HCT116 (cell line): ENCODE results near the gene TCF7L2. TPM values are rescaled to one million over a fixed set of nuclear protein-coding genes. Genes with fewer than 3 reads are reported as not detected.

ENCODE experiments used
- ATAC-seq: fragments of 200-7000 bp; cut with Tn5 transposase; 2 replicates; pipeline ENCODE4 v1.9.1; 2020; ENCODE audit warnings: mild to moderate bottlenecking, moderate library complexity
- BruUV-seq: library from RNA; stranded (reverse); fragments of 400-500 nt; replicated peaks from 2 replicates; lab custom pipeline; 2021; lab: Mats Ljungman, UMichigan
- CTCF ChIA-PET: fragments of 300-600 bp; sonication (Branson Sonifier 250); formaldehyde crosslinking; loops from one replicate; lab custom pipeline; 2021; ENCODE audit warnings: antibody characterized with exemption; lab: Charles Lee
- POLR2A ChIA-PET: fragments of 300-600, 350-600 bp; sonication (Branson Sonifier 250); formaldehyde crosslinking; loops from one replicate; lab custom pipeline; 2021; ENCODE audit warnings: antibody characterized with exemption; lab: Charles Lee
- RAD21 ChIA-PET, 2 experiments: fragments of 300-600 bp; sonication (Branson Sonifier 250); formaldehyde crosslinking; loops; one replicate each; lab custom pipeline; 2023; ENCODE audit warnings: low total read pairs in 2 of 2; ENCODE audit not compliant: uncharacterized antibody in 2 of 2, unreplicated experiment in 2 of 2, low non-redundant PET in 1 of 2; lab: Charles Lee
- DNase-seq: peaks from one replicate; pipeline ENCODE4 v3.0.0-alpha.2; 2010; ENCODE audit warnings: low read depth, low spot score
- H2AFZ ChIP-seq: fragments of 200-600 bp; shearing (Covaris generic), sonication (generic); 2 replicates; pipeline ENCODE4 v1.6.1; 2017; ENCODE audit warnings: low read depth, mixed run types, mixed read lengths, antibody characterized with exemption, low read length; ENCODE audit not compliant: poor library complexity, severe bottlenecking
- H3K27ac ChIP-seq: 2 replicates; pipeline ENCODE4 v1.5.1; 2012; ENCODE audit warnings: low read depth, low read length
- H3K27me3 ChIP-seq: fragments of 200-600 bp; sonication (generic); 2 replicates; pipeline ENCODE4 v1.6.1; 2016; ENCODE audit warnings: mixed run types, low read length, mixed read lengths; ENCODE audit not compliant: insufficient read depth
- H3K36me3 ChIP-seq, 2 experiments: fragments of 200-500 bp in 1 of 2; fragments of 200-600 bp in 1 of 2; sonication (Bioruptor generic) in 1 of 2; sonication (generic) in 1 of 2; 2 replicates each; pipeline versions ENCODE4 v1.5.1 to v1.6.1; 2014 to 2016; ENCODE audit warnings: low read length in 2 of 2, inconsistent platforms in 1 of 2, mixed read lengths in 1 of 2, mixed run types in 1 of 2; ENCODE audit not compliant: insufficient read depth in 2 of 2, control insufficient read depth in 1 of 2
- H3K4me1 ChIP-seq, 2 experiments: fragments of 200-600 bp in 1 of 2; sonication (generic) in 1 of 2; 2 replicates each; pipeline versions ENCODE4 v1.5.1 to v1.6.1; 2012 to 2017; ENCODE audit warnings: low read length in 2 of 2, inconsistent platforms in 1 of 2, mild to moderate bottlenecking in 1 of 2, mixed read lengths in 1 of 2, mixed run types in 1 of 2, moderate library complexity in 1 of 2; ENCODE audit not compliant: insufficient read depth in 2 of 2, control insufficient read depth in 1 of 2
- H3K4me2 ChIP-seq: fragments of 200-600 bp; sonication (generic); 2 replicates; pipeline ENCODE4 v1.6.1; 2017; ENCODE audit warnings: mixed run types, low read length, mixed read lengths
- H3K4me3 ChIP-seq, 2 experiments: fragments of 200-600 bp in 1 of 2; sonication (generic) in 1 of 2; replicated peaks in 1 of 2; 2 replicates each; pipeline ENCODE4 v1.5.1; 2011 to 2016; ENCODE audit warnings: low read length in 2 of 2, control low read depth in 1 of 2, low read depth in 1 of 2, mild to moderate bottlenecking in 1 of 2, mixed read lengths in 1 of 2, mixed run types in 1 of 2
- H3K79me2 ChIP-seq: fragments of 200-600 bp; sonication (generic); 2 replicates; pipeline ENCODE4 v1.6.1; 2017; ENCODE audit warnings: mild to moderate bottlenecking, mixed run types, low read length, moderate library complexity, mixed read lengths; ENCODE audit not compliant: insufficient read depth
- H3K9ac ChIP-seq: fragments of 200-600 bp; sonication (generic); 2 replicates; pipeline ENCODE4 v1.6.1; 2016; ENCODE audit warnings: low read length, mixed read lengths
- H3K9me2 ChIP-seq: fragments of 200-600 bp; sonication (generic), shearing (Covaris generic); 2 replicates; pipeline ENCODE4 v1.6.1; 2017; ENCODE audit warnings: mixed run types, mild to moderate bottlenecking, moderate library complexity; ENCODE audit not compliant: insufficient read depth
- H3K9me3 ChIP-seq, 2 experiments: fragments of 200-500 bp in 1 of 2; fragments of 200-600 bp in 1 of 2; sonication (Bioruptor generic) in 1 of 2; sonication (generic) in 1 of 2; 2 replicates each; pipeline ENCODE4 v1.6.1; 2014 to 2017; ENCODE audit warnings: low read length in 2 of 2, mixed read lengths in 2 of 2, inconsistent platforms in 1 of 2, low read depth in 1 of 2, mild to moderate bottlenecking in 1 of 2, mixed run types in 1 of 2, moderate library complexity in 1 of 2; ENCODE audit not compliant: control insufficient read depth in 1 of 2, insufficient read depth in 1 of 2
- H4K20me1 ChIP-seq: fragments of 200-600 bp; sonication (generic), shearing (Covaris generic); 2 replicates; pipeline ENCODE4 v1.6.1; 2017; ENCODE audit warnings: mixed run types, mild to moderate bottlenecking, moderate library complexity; ENCODE audit not compliant: insufficient read depth
- POLR2A ChIP-seq: IDR thresholded peaks from 2 replicates; pipeline ENCODE4 v1.7.0; 2011; ENCODE audit warnings: borderline replicate concordance; ENCODE audit not compliant: insufficient read depth, insufficient read length; ENCODE audit errors: extremely low read depth
- POLR2AphosphoS5 ChIP-seq: IDR thresholded peaks from 2 replicates; pipeline ENCODE4 v1.6.1; 2011; ENCODE audit warnings: mild to moderate bottlenecking, low read depth, low read length, moderate library complexity
- YY1 ChIP-seq: IDR thresholded peaks from 2 replicates; pipeline ENCODE4 v1.6.1; 2011; ENCODE audit warnings: low read length, low read depth, moderate library complexity, mild to moderate bottlenecking; ENCODE audit not compliant: insufficient replicate concordance; ENCODE audit errors: extremely low read depth
- intact Hi-C: fragments of 100-400 bp; cut with micrococcal nuclease; formaldehyde crosslinking; loops from 2 replicates; pipeline ENCODE4 v1.10.0; 2022
- total RNA-seq: library from RNA; stranded (reverse); gene quantifications from one replicate; pipeline ENCODE4 v1.2.1, GENCODE V29; 2021; ENCODE audit not compliant: unreplicated experiment
- TF ChIP-seq, protein P1 (sequence below): IDR thresholded peaks from 2 replicates; pipeline ENCODE4 v1.6.1; 2012
- TF ChIP-seq, protein P2 (sequence below): IDR thresholded peaks from 2 replicates; pipeline ENCODE4 v1.6.1; 2012; ENCODE audit warnings: low read depth
- TF ChIP-seq, protein P3 (sequence below), 3 experiments: fragments of 200-600 bp in 1 of 3; sonication (generic) in 1 of 3; IDR thresholded peaks in 2 of 3; conservative IDR thresholded peaks in 1 of 3; 2 replicates each; pipeline ENCODE4 v1.5.1; 2012 to 2017; ENCODE audit warnings: low read depth in 2 of 3, low read length in 2 of 3, antibody characterized with exemption in 1 of 3, borderline replicate concordance in 1 of 3, control low read depth in 1 of 3, mild to moderate bottlenecking in 1 of 3, mixed read lengths in 1 of 3, mixed run types in 1 of 3, moderate library complexity in 1 of 3; ENCODE audit not compliant: insufficient read depth in 1 of 3

TCF7L2 gene
- total RNA-seq, 1 experiment from 2014 or later = 164 TPM

DNA sequence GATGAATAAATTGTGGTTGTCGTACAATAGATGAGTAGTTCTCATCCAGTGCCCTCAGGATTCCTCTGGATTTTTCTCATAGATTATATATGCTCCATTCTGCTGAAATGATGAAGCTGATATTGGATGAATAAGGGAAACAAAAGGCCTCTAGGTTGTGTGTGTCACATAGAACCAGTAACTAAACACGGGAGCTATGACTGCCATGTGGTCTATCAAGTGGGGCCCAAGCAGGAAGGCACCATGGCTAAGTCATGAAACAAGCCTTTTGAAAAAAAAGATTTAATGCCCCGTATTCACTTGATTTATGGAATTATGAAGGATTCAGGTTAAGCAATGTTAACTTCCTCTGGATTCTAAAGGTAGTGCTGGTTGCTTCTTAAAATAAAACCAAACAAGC, 225.1 kb downstream of the TCF7L2 start:
- Histone ChIP-seq H3K9me3 (no peaks in the 10 kb centered on the region), H3K36me3 (no peaks in the 10 kb centered on the region), H3K27ac (no peak overlapping the region), H3K27me3 (no peaks in the 10 kb centered on the region), H3K79me2 (no peaks in the 10 kb centered on the region), H2AFZ (no peak overlapping the region), H3K4me1 (no peaks in the 10 kb centered on the region), H3K9ac (no peak overlapping the region), H4K20me1 (no peaks in the 10 kb centered on the region), H3K9me2 (no peaks in the 10 kb centered on the region), H3K4me3 (no peak overlapping the region), H3K4me2 (no peak overlapping the region)
- ATAC-seq = no peak
- ChIA-PET POLR2A (no interaction called here), CTCF (interaction anchor here (2.1 kb wide), 1 partner anchor 210 kb away, joined by 6 read pairs; no protein-coding TSS in a partner anchor), RAD21 (no interaction called here)
- DNase-seq = no peak
- BruUV-seq = no TSS peak
- intact Hi-C loops = no loop called here
- TF ChIP-seq, protein P1, sequence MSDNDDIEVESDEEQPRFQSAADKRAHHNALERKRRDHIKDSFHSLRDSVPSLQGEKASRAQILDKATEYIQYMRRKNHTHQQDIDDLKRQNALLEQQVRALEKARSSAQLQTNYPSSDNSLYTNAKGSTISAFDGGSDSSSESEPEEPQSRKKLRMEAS = no peak
- TF ChIP-seq, protein P2, sequence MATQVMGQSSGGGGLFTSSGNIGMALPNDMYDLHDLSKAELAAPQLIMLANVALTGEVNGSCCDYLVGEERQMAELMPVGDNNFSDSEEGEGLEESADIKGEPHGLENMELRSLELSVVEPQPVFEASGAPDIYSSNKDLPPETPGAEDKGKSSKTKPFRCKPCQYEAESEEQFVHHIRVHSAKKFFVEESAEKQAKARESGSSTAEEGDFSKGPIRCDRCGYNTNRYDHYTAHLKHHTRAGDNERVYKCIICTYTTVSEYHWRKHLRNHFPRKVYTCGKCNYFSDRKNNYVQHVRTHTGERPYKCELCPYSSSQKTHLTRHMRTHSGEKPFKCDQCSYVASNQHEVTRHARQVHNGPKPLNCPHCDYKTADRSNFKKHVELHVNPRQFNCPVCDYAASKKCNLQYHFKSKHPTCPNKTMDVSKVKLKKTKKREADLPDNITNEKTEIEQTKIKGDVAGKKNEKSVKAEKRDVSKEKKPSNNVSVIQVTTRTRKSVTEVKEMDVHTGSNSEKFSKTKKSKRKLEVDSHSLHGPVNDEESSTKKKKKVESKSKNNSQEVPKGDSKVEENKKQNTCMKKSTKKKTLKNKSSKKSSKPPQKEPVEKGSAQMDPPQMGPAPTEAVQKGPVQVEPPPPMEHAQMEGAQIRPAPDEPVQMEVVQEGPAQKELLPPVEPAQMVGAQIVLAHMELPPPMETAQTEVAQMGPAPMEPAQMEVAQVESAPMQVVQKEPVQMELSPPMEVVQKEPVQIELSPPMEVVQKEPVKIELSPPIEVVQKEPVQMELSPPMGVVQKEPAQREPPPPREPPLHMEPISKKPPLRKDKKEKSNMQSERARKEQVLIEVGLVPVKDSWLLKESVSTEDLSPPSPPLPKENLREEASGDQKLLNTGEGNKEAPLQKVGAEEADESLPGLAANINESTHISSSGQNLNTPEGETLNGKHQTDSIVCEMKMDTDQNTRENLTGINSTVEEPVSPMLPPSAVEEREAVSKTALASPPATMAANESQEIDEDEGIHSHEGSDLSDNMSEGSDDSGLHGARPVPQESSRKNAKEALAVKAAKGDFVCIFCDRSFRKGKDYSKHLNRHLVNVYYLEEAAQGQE = no peak

DNA sequence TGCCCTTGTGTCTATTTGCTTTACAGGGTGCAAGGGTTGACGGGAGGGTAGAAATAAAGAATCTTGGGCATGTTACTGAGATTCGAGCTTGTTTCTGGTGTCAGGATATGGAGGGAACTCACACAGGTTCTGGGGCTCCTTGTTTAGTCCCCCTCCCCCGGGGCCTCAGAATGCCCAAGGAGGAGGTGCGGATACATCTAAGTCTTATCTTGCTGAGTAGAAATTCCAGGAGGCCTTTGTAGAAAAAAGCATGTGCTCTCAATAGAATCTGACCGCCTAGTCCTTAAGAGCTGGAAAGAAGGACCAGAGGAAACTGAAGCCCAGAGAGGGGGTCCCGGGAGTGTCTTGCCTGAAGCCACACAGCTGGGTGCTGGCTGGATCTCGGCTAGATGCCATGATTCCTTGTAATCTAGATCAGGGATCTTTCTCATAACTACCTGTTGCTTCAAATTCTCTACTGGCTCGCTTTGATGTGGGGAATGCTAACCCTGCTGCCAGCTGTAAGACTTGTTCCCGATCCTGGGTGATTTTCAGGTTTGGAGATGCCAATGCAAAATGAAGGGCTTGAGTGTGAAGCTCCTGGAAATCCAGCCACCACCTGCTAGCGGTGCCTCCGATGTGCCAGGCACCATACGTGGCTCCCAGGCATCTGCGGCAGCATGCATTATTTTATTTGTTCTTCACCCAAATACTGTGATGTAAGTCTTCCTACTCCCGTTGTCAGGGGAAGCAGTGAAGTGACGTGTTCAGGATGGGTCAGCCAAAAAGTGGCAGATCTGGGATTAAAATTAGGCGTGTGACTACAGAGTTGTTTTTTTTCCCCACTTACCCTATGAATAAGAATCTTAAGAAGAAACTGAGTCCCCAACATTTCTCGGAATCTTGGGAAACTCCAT, 226.0 kb downstream of the TCF7L2 start:
- Histone ChIP-seq H3K4me1 (no peaks in the 10 kb centered on the region), H3K4me2 (no peak overlapping the region), H4K20me1 (no peaks in the 10 kb centered on the region), H3K79me2 (no peaks in the 10 kb centered on the region), H3K27me3 (no peaks in the 10 kb centered on the region), H3K36me3 (no peaks in the 10 kb centered on the region), H3K9ac (no peak overlapping the region), H2AFZ (no peak overlapping the region), H3K4me3 (no peak overlapping the region), H3K9me3 (no peaks in the 10 kb centered on the region), H3K27ac (no peak overlapping the region), H3K9me2 (no peaks in the 10 kb centered on the region)
- RAD21 ChIA-PET = no interaction called here
- no peak for ATAC-seq
- POLR2A ChIA-PET = no interaction called here
- no peak for DNase-seq
- BruUV-seq = no TSS peak
- CTCF ChIA-PET = interaction anchor here (2.1 kb wide), 1 partner anchor 209 kb away, joined by 6 read pairs; no protein-coding TSS in a partner anchor
- intact Hi-C loops = no loop called here
- no peak for TF ChIP-seq POLR2AphosphoS5
- TF ChIP-seq, protein P2 = no peak
- TF ChIP-seq, protein P3, sequence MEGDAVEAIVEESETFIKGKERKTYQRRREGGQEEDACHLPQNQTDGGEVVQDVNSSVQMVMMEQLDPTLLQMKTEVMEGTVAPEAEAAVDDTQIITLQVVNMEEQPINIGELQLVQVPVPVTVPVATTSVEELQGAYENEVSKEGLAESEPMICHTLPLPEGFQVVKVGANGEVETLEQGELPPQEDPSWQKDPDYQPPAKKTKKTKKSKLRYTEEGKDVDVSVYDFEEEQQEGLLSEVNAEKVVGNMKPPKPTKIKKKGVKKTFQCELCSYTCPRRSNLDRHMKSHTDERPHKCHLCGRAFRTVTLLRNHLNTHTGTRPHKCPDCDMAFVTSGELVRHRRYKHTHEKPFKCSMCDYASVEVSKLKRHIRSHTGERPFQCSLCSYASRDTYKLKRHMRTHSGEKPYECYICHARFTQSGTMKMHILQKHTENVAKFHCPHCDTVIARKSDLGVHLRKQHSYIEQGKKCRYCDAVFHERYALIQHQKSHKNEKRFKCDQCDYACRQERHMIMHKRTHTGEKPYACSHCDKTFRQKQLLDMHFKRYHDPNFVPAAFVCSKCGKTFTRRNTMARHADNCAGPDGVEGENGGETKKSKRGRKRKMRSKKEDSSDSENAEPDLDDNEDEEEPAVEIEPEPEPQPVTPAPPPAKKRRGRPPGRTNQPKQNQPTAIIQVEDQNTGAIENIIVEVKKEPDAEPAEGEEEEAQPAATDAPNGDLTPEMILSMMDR (IDR thresholded peaks at IDR 0.05 in 2 of 3, conservative IDR thresholded peaks at IDR 0.05 in 1 of 3; ENCODE audit: borderline replicate concordance in 1 of 3, insufficient read depth in 1 of 3, low read depth in 2 of 3, low read length in 2 of 3) = no peak
- TF ChIP-seq YY1 = no peak
- no peak for TF ChIP-seq POLR2A
